SIG-M5 treated with dmso at 0.1 percent for 504 hours (cell line): ENCODE data around the gene RALBP1.

Experiments used
- DNase-seq: peaks from one replicate; lab custom pipeline; 2025; ENCODE audit not compliant: unreplicated experiment; lab: John Stamatoyannopoulos, UW

Gene RALBP1

DNA sequence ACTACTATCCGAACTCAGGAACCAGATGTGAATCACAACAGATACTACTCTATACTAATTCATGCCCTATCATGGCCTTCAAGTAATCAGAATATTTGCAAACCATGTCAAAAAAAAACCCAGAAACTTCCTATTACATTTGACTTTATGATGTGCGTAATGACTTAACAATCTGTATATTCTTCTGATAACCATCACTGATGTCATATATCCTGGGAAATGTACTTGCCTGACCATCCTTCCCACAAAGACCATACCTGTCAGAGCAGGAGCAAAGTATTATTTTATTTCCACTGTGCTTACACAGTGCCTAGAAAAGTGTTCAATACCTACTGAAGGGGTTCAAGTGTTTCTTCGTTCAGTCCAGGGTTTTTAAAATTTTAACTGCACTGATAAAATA, 111.5 kb downstream of the RALBP1 start:
- DNase-seq = no peak
